ENCODE data around the gene NUAK2. TPM values are rescaled to one million over a fixed set of nuclear protein-coding genes. Genes with fewer than 3 reads are reported as not detected.

Gene NUAK2
- total and polyA plus RNA-seq, 2 of the 8 experiments (the other 6 are each of a cell fraction or from before 2014, with no cell fraction given) = 9.4 to 12.9 TPM

- H3K79me2 ChIP-seq (ENCODE audit: control insufficient read depth in 1 of 2, insufficient read depth in 2 of 2, low read length in 2 of 2) = no peaks in the 10 kb centered on the region
- H3K27me3 ChIP-seq (replicated peaks in 1 of 4; ENCODE audit: control insufficient read depth in 3 of 4, extremely low read depth in 1 of 4, insufficient read depth in 3 of 4, low read length in 3 of 4) = no peaks in the 10 kb centered on the region
- no peak overlapping the region for H3K27ac ChIP-seq (ENCODE audit: low read depth, low read length)
- peaks cover 0 to 2% of the 10 kb centered on the region in 2 experiments for H4K20me1 ChIP-seq (replicated peaks in 1 of 2; ENCODE audit: control insufficient read depth in 1 of 2, insufficient read depth in 2 of 2, low read length in 2 of 2)
- no peak overlapping the region for H3K14ac ChIP-seq (ENCODE audit: insufficient read length)
- no peak overlapping the region for H3K56ac ChIP-seq (replicated peaks; ENCODE audit: insufficient read length, low read depth, low read length)
- H3K4me3 ChIP-seq (ENCODE audit: extremely low read depth in 1 of 4, insufficient read depth in 2 of 4, low read depth in 3 of 4, low read length in 4 of 4) = no peak overlapping the region
- H3K9me3 ChIP-seq (ENCODE audit: insufficient read depth in 2 of 2, low read depth in 1 of 2, low read length in 1 of 2) = no peaks in the 10 kb centered on the region
- 91% methylated on average over 8 of the region's 8 CpGs; no CpG with 5 or more reads in 1 of the 2 experiments for WGBS, 2 experiments (ENCODE audit: extremely low coverage in 1 of 2, insufficient coverage in 1 of 2, insufficient read length in 1 of 2, insufficient replicate concordance in 2 of 2, low coverage in 1 of 2, low lambda C conversion rate in 2 of 2, missing lambda C conversion rate in 1 of 2)
- H3K79me1 ChIP-seq (ENCODE audit: low read depth, low read length) = no peaks in the 10 kb centered on the region; the same call in 1 of the 2 replicates
- no peak overlapping the region for H2BK12ac ChIP-seq (ENCODE audit: low read depth, low read length)
- ChIA-PET POLR2A (ENCODE audit: partially characterized antibody) (interaction anchor here (1.5 kb wide), 1 partner anchor 11 kb away, joined by 3 read pairs; no protein-coding TSS in a partner anchor), CTCF (ENCODE audit: partially characterized antibody) (interaction anchor here (0.7 to 42.6 kb wide), 3 partner anchors 24 to 126 kb away, joined by 3 to 2424 read pairs (median 1035); partner anchors contain the start of genes KLHDC8A, NUAK2 and TMCC2)
- DNase-seq (ENCODE audit: low read depth in 1 of 2, low spot score in 2 of 2) (no peak), FAIRE-seq (no peak)
- peaks cover 0 to 7% (median 4%) of the 10 kb centered on the region in 4 experiments; a peak in 4 of 7 replicates for H3K4me1 ChIP-seq (replicated peaks in 1 of 4; ENCODE audit: control insufficient read depth in 3 of 4, insufficient read depth in 4 of 4, low read length in 3 of 4)
- peak overlapping the region; percentile 35; the same call in 1 of the 2 replicates for H2BK5ac ChIP-seq (ENCODE audit: low read depth, low read length)
- no peak overlapping the region for H2BK120ac ChIP-seq (replicated peaks; ENCODE audit: low read depth, low read length)
- H2AK5ac ChIP-seq (ENCODE audit: low read depth, low read length) = no peak overlapping the region
- H2BK15ac ChIP-seq (ENCODE audit: low read length) = peak overlapping the region; percentile 92; the same call in 1 of the 2 replicates
- H2AFZ ChIP-seq (ENCODE audit: low read length) = no peak overlapping the region
- H4K5ac ChIP-seq (ENCODE audit: insufficient read length, low read depth, low read length) = no peak overlapping the region
- no peaks in the 10 kb centered on the region for H3K23me2 ChIP-seq (ENCODE audit: low read depth, low read length)
- H3K36me3 ChIP-seq (ENCODE audit: control insufficient read depth in 2 of 4, insufficient read depth in 4 of 4, low read length in 3 of 4) = peaks cover 0 to 7% (median 0%) of the 10 kb centered on the region in 4 experiments; a peak in 1 of 8 replicates
- no peak overlapping the region for H3K4ac ChIP-seq (replicated peaks; ENCODE audit: insufficient read length, low read depth, low read length)
- no peak overlapping the region for H3K18ac ChIP-seq (ENCODE audit: extremely low read depth, low read length)
- H4K8ac ChIP-seq (ENCODE audit: extremely low read depth, insufficient read depth, low read length) = no peak overlapping the region
- H3K4me2 ChIP-seq (ENCODE audit: insufficient read depth in 1 of 2, low read depth in 2 of 2, low read length in 2 of 2) = no peak overlapping the region
- H2BK20ac ChIP-seq (ENCODE audit: low read length) = no peak overlapping the region
- no peak overlapping the region for H4K91ac ChIP-seq (replicated peaks; ENCODE audit: insufficient read length, low read length)
- H3K9ac ChIP-seq (replicated peaks in 1 of 4; ENCODE audit: extremely low read depth in 1 of 4, low read depth in 3 of 4, low read length in 3 of 4) = no peak overlapping the region
- no peak overlapping the region for H3K23ac ChIP-seq (ENCODE audit: insufficient read length)
- TF ChIP-seq GABPA (IDR thresholded peaks at IDR 0.05; ENCODE audit: borderline replicate concordance, insufficient read depth, low read length) = no peak
- TF ChIP-seq ASH2L (IDR thresholded peaks at IDR 0.05; ENCODE audit: low read length) = no peak
- no peak for TF ChIP-seq KDM1A (IDR thresholded peaks at IDR 0.05; ENCODE audit: borderline replicate concordance, low read length)
- TF ChIP-seq TEAD4 (IDR thresholded peaks at IDR 0.05; ENCODE audit: low read depth, low read length) = no peak
- no peak for TF ChIP-seq KDM5A (IDR thresholded peaks at IDR 0.05; ENCODE audit: low read length)
- no peak for TF ChIP-seq HDAC6 (IDR thresholded peaks at IDR 0.05; ENCODE audit: low read depth, low read length)
- TF ChIP-seq YY1 (IDR thresholded peaks at IDR 0.05; ENCODE audit: low read depth, low read length) = no peak
- TF ChIP-seq POLR2A (IDR thresholded peaks at IDR 0.05; ENCODE audit: control extremely low read depth in 1 of 2, low read depth in 2 of 2, low read length in 2 of 2) = no peak
- no peak for TF ChIP-seq GTF2F1 (IDR thresholded peaks at IDR 0.05; ENCODE audit: borderline replicate concordance, low read depth, low read length)
- no peak for TF ChIP-seq POU5F1 (IDR thresholded peaks at IDR 0.05; ENCODE audit: low read depth, low read length)
- no peak for TF ChIP-seq TBP (IDR thresholded peaks at IDR 0.05; ENCODE audit: low read depth, low read length)
These were observed 54.1 kb downstream of the NUAK2 start for GRCh38 chr1:205267306-205267902.
